SHP77 (cell line): Measurements from ENCODE around the gene CD5L.

Experiments
- DNase-seq, 2 experiments: peaks; one replicate each; lab custom pipeline; 2025; lab: John Stamatoyannopoulos, UW

CD5L gene

GRCh38 chr1:157841708-157842107, at the start of gene CD5L:
Gene CD5L (minus strand): TSS chr1:157841808. CDS start chr1:157841701, 107 bp downstream.
- no peak for DNase-seq

GRCh38 chr1:157882580-157882979, 41.0 kb upstream of the CD5L start:
- DNase-seq, result no peak

- DNase-seq, result no peak
Observed at GRCh38 chr1:157880621-157881020, 39.0 kb upstream of the CD5L start.

DNA sequence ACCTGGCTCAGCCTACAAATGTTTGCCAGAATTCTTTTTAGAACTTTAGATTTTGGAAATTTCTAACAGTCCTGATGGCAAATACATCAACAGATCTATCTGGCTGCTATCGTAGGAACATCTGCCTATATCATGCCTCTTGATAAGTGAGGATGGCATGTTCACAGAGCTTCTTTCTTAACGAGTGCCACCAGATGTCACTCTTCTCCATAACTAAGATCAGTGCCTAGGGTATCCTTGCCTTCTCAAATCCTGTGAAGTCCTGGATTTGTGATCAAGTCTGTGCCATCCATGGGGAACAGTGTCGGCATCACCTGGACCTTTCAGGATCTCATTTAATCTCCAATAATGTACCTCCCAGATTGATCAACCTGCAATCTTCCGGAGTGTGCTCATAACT, 36.5 kb upstream of the CD5L start:
- DNase-seq, result peak; percentile 0 to 30

DNA sequence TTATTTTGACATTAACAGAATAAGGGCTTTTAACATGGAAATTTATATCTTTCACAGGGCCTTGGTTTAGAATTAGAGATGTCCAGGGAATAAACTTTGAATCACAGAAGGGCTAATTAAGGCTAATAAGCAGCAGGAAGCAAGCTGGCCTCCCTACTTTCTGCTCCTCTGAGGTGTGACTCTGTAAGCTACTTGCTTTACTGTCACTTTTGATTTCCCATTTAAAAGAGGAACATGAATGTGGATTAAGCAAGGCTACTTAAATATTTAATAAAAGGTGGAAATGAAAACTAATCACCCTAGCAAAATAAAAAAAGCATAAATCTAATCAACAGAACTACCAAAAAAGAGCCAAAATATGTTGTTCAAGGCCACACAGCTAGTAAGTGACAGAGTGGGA, 28.9 kb upstream of the CD5L start:
- DNase-seq, result no peak

GRCh38 chr1:157868654-157869053, 27.0 kb upstream of the CD5L start:
- DNase-seq, result no peak

DNA sequence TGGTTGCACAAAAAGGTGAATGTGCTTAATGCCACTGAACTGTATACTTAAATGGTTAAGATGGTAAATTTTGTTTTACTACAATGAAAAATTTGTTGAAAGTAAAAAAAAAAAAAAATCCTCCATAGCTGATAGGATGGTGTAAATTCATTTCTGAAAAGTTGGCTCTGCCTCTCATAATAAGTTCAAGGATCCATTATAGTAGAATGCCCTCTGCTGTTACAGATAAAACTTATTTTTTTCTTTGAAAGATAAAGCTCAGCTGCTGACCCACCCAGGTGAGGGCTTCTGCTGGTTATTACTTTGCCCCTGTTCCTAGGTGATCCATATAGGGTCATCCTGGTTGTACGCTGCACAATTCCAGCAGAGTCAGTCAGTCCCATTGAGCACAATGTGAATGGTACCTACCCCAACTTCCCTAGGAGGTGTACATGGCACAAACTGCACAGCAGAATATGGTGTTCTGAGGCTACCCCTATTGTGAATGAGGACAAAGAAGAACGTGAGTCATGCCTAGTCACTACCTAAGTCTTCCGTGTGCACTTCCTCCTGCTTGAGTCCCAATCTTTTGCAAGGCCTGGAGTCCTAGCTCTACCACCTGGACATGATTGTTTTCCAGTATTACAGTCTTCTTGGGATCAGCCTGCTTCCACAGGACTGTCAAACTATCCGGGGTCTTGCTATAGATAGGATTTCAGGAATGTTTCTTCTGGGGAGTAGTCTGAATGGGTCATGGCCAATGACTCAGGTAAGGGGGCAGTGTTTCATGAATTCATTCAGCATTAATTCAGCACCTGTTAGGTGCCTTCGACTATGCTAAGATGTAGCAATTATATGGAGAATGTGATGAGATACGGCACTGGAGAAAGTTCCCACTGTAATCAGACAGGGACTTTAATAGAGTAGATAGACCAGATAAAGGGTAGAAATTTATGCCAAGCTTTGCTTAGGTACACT, 20.8 kb upstream of the CD5L start:
- no peak for DNase-seq

DNA sequence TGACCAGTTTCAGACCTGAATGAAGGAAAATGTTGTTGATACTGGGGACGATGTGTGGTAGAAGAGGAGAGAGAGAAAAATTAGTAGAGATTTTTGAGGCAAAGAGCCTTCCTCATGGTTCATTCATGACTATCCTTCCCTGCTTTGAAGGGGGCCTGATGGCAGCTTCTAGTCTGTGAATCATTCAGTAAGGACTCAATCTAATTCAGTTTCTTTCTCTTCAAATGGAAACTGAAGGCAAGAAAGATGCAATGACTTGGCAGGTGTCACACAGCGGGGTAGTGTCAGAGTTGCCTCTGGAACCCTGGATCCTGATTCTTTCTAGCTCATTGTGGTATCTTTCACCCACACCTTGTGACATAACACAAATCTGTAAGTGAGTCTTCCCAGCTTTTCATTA, 14.9 kb upstream of the CD5L start:
- no peak for DNase-seq

DNA sequence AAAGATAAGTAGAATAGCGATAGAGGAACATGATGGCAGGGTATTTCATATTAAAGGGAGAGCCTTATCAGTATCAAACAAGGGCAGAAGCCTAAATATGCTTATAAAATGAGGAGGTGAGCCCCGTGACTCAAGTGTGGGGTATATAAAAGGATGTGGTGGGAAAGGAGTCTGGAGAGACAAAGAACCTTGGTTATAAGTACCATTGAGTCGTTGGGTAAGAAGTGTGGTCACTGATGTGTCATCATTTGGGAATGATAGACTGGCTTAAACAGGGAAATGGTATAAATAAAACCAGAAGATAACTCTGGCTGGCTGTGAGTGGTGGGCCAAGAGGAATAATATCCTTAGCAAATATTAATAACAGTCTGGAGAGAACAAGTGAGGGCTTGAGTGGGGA, 10.9 kb upstream of the CD5L start:
- DNase-seq, result no peak

DNA sequence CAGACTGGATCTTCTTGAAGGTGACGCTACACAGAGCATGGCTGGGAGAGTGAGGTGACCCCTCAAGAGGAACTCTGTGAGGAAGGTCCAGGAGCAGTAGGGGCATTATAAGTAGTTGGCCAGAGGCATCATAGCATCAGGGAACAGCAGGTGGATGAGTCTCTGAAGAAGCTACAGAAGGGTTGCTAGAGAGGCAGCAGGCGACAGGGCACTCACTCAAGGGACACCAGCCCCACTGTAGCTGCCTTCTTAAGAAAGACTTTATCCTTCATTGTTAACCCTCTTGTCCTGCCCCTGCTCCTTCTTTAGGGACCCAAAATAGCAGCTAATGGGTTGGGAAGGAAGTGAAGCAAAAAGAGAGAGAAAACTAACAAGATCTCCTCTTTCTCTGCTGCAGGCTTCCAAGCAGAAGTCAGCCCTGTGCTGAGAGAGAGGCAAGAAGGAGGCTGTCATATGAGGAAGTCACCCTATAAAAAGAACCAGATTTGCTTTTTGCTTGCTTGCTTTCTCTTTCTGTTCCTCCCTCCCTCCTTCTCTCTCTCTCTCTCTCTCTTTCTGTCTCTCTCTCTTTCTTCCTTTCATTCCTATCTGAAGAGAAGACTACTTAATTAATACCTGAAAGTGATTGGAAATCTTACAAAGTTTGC, 7.7 kb upstream of the CD5L start:
- DNase-seq, result no peak

DNA sequence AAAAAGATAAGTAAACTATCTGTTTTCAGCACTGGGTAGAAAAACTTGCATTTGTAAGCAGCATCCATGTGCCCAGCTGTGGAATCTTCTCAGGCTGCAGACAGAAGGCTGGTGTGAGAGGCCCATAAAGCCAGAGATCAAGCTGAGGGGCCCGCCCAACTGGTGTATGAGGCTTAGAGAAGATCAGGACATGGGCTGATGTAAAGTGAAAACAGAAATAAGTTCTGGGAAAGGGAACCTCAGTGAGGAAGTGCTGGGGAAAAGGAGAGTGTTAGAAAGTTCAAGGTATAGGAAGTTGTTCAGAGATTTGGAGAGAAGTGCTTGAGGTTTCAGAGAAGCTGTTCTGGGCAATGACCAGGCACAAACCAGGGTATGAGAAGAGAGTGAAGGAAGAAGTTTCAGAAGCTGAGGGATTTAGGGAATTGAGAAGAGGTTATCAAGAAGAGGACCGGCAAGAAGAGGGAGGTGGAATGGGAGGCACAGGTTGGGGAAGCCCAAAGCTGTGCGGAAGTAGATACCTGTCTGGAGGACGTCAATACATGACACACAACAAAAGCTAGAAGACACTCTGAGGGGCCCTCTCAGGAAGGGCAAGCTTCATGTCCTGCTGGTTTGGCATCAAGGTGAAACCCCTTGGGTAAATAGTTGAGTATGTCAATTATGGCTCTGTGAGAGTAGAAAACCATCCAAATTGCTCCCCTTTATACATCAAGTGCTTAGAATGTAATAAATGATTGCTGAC, 2.7 kb upstream of the CD5L start:
- no peak for DNase-seq

DNA sequence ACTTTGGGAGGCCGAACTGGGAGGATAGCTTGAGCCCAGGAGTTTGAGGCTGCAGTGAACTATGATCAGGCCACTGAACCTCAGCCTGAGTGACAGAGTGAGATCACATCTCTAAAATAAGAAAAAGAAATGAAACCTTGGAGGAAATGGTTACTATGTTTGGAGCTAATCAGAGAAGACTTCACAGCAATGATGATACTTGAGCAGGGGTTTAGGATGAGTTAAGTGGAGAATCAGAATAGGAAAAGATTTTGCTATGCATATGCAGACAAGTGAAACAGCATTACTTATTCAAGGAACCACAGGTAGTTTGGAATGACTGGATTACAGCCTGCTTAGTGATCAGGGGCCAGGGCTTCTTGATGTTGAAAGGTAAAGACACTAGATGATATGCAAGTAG, 1.3 kb upstream of the CD5L start:
- no peak for DNase-seq

DNA sequence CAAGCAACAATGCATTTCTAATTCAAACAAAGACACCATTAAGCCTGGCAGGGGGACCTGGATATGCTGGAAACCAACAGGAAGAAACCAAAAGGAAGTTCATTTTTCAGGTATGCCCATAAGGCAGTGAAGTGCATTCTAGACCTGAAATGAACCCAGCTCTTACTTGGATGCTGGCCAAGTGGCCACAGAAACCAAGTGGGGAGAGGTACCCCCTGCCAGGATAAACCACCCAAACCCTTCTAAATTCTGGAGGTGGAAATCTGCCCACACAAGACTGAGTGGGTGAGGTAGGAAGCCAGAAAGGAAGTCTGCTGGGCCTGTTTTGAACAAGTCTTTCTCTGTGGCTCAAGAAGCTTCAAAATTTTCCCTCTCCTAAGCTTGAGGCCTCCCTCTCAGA, 2.6 kb downstream of the CD5L start:
- no peak for DNase-seq

DNA sequence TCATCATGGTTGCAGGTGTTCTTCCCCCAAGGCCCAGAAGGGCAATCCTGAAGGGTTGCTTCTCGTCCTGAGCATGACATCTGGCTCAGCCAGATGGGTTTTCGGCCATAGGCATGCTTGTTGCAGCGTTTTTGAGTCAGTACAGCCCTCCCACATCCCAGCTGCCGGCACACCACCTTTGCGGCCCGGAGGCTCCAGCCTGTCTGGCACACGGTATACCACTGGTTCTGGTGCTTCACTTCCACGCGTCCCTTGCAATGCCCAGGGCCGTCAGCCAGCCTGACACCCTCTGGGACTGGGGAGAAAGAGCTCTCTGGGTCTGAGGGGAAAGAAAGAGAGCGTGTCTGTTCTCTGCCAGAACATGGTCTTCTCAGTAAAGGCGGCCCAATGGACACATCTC, 7.2 kb downstream of the CD5L start:
- no peak for DNase-seq

DNA sequence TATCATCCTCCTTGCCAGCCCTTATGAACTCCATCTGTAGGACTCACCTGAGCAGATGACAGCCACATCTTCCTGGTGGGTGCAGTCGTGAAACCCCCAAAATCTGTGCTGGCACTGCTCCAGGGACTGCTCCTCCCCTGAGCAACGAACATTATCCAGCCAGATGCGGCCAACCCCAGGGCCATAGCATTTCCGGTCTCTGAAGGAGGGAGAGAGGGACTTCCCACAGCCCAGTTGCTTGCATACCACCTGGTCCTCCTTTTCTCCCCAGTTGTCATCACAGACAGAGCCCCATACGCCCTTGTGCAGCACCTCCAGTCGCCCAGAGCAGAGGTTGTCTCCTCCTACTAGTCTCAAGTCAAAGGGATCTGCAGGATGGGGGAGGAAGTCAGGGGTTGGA, 8.5 kb downstream of the CD5L start:
- no peak for DNase-seq

- DNase-seq, result no peak
Observed at GRCh38 chr1:157831968-157832626, 9.5 kb downstream of the CD5L start.

GRCh38 chr1:157830887-157831286, 10.7 kb downstream of the CD5L start:
- DNase-seq, result no peak

GRCh38 chr1:157829711-157830110, 11.9 kb downstream of the CD5L start:
- no peak for DNase-seq

- no peak for DNase-seq
Observed at GRCh38 chr1:157829210-157829609, 12.4 kb downstream of the CD5L start.

GRCh38 chr1:157820299-157820698, 21.3 kb downstream of the CD5L start:
- no peak for DNase-seq

- no peak for DNase-seq
Observed at GRCh38 chr1:157819896-157820295, 21.7 kb downstream of the CD5L start, which contains the start of gene FCRL1. Gene FCRL1 (minus strand): TSS chr1:157820120. CDS start chr1:157820037, 83 bp downstream.

GRCh38 chr1:157819215-157819614, 22.4 kb downstream of the CD5L start:
- DNase-seq, result no peak
